ENCODE results near the gene NF2.
"Not testable (repeated sequence)": the region's sequence is repeated elsewhere in the genome, so short reads cannot be mapped to it uniquely, and the experiment has no call there.

Gene NF2

GRCh38 chr22:29603358-29604075 lies at the start of gene NF2:
TSS of gene NF2 (plus strand) at chr22:29603633. CDS start at chr22:29603999, 366 bp downstream.
- FAIRE-seq, result peak; percentile 99

- FAIRE-seq, result peak; percentile 51
Observed at GRCh38 chr22:29555065-29555644, 48.3 kb upstream of the NF2 start.

DNA sequence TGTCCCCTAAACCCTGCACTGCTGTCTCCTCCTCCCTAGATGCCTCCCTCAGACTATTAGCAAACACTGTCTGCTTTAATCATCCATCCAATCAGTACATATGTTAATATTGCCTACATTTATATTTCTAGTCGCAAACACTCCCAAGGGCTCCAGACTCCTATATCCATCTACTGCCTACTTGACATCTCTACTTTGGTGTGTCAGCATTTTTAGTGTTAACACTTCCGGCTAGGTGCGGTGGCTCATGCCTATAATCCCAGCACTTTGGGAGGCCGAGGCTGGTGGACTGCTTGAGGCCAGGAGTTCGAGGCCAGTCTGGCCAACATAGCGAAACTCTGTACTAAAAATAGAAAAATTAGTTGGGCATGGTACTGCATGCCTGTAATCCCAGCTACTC lies 44.4 kb upstream of the NF2 start:
- FAIRE-seq, result no peak

DNA sequence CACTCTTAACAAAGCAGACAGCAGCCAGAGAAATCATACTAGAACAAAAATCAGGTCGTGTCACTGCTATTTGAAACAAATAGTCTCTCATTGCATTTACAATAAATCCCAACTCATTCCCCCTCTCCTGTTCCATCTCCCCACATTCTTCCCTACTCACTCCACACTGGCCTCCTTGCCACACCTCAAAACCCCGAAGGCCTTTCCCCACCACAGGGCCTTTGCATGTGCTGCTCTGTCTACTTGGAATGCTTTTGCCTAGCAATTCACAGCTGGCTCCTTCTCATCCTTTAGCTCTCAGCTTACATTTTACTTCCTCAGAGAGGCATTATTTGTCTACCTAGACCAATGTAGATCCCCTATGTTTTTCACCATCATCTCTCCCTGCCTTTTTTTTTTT lies 43.6 kb upstream of the NF2 start:
- no peak for FAIRE-seq

- no peak for FAIRE-seq
Observed at GRCh38 chr22:29563652-29564460, 39.6 kb upstream of the NF2 start.

DNA sequence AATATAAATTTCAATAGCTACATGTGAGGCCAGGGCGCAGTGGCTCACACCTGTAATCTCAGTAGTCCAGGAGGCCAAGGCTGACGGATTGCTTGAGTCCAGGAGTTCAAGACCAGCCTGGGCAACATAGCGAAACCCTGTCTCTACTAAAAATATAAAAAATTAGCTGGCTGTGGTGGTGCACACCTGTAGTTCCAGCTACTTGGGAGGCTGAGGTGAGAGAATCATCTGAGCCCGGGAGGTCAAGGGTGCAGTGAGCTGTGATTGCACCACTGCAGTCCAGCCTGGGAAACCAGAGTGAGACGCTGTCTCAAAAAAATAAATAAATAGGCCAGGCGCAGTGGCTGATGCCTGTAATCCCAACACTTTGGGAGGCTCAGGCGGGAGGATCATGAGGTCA lies 36.9 kb upstream of the NF2 start:
- FAIRE-seq, result not testable (repeated sequence)

DNA sequence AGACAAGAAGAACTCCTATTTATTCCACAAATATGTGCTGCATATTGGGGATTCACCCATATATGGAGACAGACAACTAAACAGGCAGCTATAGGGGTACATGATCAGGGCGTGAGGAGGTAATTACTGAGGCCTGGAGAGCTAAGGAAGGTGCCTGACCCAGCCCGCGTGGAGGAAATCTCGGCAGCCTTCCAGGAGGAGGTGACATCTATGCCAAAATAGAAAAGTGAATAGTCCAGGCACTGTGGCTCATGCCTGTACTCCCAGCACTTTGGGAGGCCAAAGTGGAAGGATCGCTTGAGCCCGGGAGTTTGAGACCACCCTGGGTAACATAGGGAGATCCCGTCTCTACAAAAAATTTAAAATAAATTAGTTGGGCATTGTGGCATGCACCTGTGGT lies 36.1 kb upstream of the NF2 start:
- FAIRE-seq, result no peak

GRCh38 chr22:29569011-29569678 lies 34.3 kb upstream of the NF2 start:
- no peak for FAIRE-seq

DNA sequence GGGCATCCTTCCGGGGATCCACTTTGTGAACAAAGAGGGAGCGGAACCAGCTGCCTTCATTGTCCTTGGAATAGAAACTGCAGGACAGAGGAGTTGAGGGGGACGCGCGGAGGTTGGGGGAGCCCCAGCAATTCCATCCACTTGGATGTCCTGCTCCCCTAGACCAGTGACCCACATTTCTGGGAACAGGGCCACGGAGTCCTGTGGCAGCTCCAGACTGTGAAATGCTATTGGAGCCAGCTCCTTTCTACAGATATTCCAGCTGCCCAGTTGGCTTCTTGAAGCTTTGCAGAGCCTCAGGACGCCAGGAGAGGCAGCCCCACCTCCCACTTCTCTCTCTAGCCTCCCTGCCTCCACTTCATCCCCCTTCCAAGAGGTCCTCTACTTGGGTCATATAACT lies 33.0 kb upstream of the NF2 start:
- FAIRE-seq, result no peak

DNA sequence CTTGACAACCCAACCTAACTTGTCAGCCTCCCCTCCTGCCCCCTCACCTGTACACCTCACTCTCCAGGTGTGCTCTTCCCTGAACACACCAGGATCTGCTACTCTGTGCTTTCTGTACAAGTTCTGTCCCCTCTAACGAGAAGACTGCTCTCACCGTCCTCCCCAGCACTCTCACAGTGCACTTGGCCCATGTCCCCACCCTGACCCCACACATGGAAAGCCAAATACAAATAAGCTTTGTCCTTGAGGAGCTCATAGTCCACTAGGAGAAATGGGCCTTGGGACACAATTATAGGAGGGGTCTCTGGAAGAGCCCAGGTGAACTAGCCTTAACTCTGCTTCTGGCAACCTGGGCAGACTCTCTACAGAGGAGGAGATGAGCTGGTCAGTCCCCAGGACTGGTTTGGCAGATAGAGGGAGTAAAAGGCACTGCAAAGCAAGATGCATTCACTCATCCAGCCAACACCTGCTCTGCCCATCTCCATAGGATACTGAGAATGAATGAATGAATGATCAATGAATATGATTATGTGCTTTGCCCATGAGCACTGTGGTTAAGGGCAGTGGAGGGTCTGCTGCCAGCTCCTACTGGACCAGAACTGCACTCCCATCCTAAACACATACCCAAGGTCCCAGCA lies 32.4 kb upstream of the NF2 start:
- FAIRE-seq, result no peak

- FAIRE-seq, result no peak
Observed at GRCh38 chr22:29574762-29575450, 28.5 kb upstream of the NF2 start.

DNA sequence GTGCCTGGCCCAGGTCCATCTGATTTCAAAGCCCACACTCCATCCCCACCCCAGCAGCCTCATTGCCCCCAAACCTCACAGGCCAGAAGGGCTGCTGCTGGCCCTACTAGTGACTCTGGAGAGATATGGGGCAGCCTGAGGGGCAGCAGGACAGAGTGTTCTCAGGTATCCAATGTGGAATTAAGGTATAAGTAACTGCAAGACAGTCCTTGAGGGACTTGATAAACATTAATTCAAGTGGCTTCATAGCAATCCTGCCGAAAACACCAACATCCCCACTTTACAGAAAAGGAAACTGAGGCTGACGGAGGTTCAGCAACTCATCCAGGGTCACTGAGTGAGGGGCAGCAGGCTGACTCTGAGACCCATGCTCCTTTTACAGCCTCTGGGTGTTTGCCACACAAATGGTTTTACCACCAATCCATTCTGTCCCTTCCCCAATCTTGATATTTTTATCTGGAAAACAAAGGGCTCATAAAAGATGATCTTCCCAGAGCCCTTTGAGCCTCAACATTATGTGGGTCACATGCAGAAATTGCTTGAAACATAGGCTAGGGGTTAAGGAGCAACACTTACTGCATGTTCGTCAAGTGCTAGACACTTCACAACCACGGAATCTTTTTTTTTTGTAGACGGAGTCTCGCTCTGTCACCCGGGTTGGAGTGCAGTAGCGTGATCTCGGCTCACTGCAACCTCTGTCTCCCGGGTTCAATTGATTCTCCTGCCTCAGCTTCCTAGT lies 24.8 kb upstream of the NF2 start:
- FAIRE-seq, result no peak

DNA sequence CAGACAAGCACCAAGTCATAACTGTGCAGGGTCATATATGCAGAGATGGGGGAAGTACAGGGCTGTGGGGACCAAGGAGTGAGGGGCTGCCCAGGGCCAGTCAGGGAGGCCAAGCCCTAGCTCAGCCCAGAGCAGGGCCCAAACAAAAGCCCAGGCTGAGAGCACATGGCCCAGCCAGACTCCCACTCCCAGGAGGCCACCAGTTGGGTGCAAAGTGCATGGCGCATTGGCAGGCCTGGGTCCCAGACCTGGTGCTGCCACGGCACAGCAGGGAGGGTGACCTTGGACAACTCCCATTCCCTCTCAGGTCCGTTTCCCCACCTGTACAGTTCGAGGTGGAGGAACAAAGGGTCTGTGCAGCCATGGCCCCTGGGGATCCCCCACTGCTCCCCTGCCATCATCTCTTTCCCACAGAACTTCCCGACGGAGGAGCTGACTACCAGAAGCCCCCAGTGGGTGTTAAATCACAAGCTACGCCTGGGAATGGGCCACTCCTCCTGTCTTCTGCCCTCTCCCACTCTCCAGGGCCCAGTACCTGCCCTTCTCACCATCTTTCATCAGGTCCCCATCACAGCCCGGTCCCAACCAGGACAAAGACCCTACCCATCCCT lies 23.1 kb upstream of the NF2 start:
- no peak for FAIRE-seq

GRCh38 chr22:29581799-29582198 lies 21.6 kb upstream of the NF2 start:
- no peak for FAIRE-seq

GRCh38 chr22:29584975-29585374 lies 18.5 kb upstream of the NF2 start:
- FAIRE-seq, result no peak

DNA sequence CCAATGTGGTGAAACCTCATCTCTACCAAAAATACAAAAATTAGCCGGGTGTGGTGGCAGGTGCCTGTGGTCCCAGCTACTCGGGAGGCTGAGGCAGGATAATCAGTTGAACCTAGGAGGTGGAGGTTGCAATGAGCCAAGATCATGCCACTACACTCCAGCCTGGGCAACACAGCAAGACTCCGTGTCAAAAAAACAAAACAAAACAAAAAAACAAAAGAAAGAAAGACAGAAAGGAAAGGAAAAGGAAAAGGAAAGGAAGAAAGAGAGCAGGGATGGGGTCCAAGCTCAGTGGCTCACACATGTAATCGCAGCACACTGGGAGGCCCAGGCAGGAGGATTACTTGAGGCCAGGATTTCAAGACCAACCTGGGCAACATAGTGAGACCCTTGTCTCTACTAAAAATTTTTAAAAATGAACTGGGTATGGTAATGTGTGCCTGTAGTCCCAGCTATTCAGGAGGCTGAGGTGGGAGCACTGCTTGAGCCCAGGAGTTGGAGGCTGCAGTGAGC lies 17.2 kb upstream of the NF2 start:
- FAIRE-seq, result not testable (repeated sequence)

GRCh38 chr22:29587938-29588699 lies 15.3 kb upstream of the NF2 start:
- no peak for FAIRE-seq

DNA sequence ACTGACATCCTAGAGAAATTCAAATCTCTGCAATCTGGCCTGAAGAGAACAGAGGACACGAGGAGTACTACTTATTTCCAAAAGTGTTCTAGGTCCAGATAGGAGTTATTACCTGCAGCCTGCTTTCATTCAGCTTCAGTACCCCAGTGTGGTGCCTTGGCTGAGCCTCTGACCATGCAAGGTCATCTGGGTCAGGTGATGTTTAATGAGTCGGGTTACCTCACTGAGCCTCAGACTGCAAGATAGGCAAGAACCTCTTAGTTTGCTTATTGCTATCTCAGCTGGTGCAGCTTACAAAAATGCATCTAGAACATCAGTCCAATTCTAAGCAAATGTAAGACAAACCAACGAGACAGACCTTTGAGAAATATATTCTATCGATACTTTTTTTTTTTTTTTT lies 9.5 kb upstream of the NF2 start:
- no peak for FAIRE-seq

GRCh38 chr22:29594447-29594846 lies 9.0 kb upstream of the NF2 start:
- not testable (repeated sequence) for FAIRE-seq

DNA sequence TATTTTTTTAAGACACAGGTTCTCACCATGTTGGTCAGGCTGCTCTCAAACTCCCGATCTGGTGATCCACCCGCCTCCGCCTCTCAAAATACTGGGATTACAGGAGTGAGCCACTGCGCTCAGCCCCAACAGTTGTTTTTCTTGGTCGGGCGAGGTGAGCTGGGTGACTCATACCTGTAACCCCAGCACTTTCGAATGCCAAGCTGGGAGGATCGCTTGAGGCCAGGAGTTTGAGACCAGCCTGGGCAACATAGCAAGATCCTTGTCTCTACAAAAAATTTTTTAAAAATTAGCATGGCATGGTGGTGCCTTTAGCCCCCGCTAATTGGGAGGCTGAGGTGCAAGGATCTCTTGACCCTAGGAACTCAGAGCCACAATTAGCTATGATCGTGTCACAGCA lies 7.0 kb upstream of the NF2 start:
- no peak for FAIRE-seq
